Stimulated activated naive CD8-positive, alpha-beta T cell treated with anti-CD3 and anti-CD28 coated beads, Interleukin-15, amount 100 ng/mL, for 72 hours (primary cell): ENCODE measurements around the gene ELF2.
A peak's percentile ranks its signal among the peaks of the same experiment; 100 is the strongest.
"Not testable (repeated sequence)": the region's sequence is repeated elsewhere in the genome, so short reads cannot be mapped to it uniquely, and the experiment has no call there.

ENCODE experiments used
- ATAC-seq: fragments of 150-1000 bp; cut with Tn5 transposase; 2 replicates; pipeline ENCODE4 v1.10.0; 2021; ENCODE audit warnings: mild to moderate bottlenecking, moderate library complexity
- DNase-seq, 2 donors: peaks; one replicate each; pipeline ENCODE4 v3.0.0; 2021 to 2022
- H3K27ac Mint-ChIP-seq, 2 donors: one replicate each; pipeline ENCODE4 v1.8.0; 2022; ENCODE audit warnings: mild to moderate bottlenecking in 2 of 2, mixed read lengths in 2 of 2, moderate library complexity in 2 of 2
- H3K27me3 Mint-ChIP-seq: one replicate; pipeline ENCODE4 v1.8.0; 2022; ENCODE audit warnings: mixed read lengths
- H3K4me1 Mint-ChIP-seq: one replicate; pipeline ENCODE4 v1.8.0; 2022; ENCODE audit warnings: mild to moderate bottlenecking, mixed read lengths
- H3K4me3 Mint-ChIP-seq, 2 donors: one replicate each; pipeline ENCODE4 v1.8.0; 2022; ENCODE audit warnings: mild to moderate bottlenecking in 2 of 2, mixed read lengths in 2 of 2, moderate library complexity in 1 of 2
- H3K9me3 Mint-ChIP-seq, 2 donors: one replicate each; pipeline ENCODE4 v1.8.0; 2022; ENCODE audit warnings: mixed read lengths in 2 of 2

Gene ELF2

DNA sequence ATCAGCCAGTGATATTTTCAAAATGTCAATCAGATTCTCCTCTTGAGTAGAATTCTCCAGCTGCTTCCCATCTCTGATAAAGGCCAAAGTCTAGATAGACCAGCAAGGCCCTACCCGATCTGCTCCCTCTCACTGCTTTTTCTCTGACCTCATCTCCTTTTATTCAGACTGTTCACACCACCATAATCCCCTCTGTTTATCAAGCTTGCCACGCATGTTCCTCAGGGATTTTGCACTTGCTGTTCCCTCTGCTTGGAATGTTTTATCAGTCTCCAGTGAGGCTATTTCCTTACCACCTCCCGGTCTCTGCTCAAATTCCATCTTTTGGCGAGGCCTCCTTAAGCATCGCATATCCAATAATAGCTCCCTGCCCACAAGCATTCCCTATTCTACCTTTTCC is 141.4 kb downstream of the ELF2 start:
- no peaks in the 10 kb centered on the region for H3K9me3 Mint-ChIP-seq
- H3K4me1 Mint-ChIP-seq: peaks cover 10% of the 10 kb centered on the region
- DNase-seq: no peak
- no peak overlapping the region for H3K4me3 Mint-ChIP-seq
- peak overlapping the region in 1 of 2 donors; percentile 28 for H3K27ac Mint-ChIP-seq
- ATAC-seq: no peak
- H3K27me3 Mint-ChIP-seq: no peaks in the 10 kb centered on the region

GRCh38 chr4:139030614-139031235 is 146.3 kb downstream of the ELF2 start:
- Mint-ChIP-seq H3K27ac (no peak overlapping the region), H3K9me3 (no peaks in the 10 kb centered on the region), H3K4me3 (no peak overlapping the region), H3K4me1 (peaks cover 12% of the 10 kb centered on the region), H3K27me3 (no peaks in the 10 kb centered on the region)
- peak; percentile 76 for ATAC-seq
- DNase-seq: peak; percentile 61 to 66

DNA sequence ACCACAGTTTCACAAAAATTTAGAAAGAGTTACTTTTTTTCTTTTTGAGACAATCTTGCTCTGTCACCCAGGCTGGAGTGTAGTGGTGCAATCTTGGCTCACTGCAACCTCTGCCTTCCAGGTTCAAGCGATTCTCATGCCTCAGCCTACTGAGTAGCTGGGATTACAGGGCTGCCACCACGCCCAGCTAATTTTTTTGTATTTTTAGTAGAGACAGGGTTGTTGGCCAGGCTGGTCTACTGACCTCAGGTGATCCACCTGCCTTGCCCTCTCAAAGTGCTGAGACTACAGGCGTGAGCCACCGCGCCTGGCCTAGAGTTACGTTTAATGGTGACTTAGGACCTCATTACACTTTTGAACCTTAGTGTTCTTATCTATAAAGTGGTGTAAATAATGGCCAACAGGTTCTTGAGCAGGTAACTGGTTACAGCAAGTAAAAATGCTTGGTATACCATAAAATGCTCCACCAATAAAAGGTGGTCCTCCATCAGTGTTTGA is 147.1 kb downstream of the ELF2 start:
- not testable (repeated sequence) for ATAC-seq, H3K9me3 Mint-ChIP-seq, H3K4me3 Mint-ChIP-seq, H3K27ac Mint-ChIP-seq, DNase-seq, H3K27me3 Mint-ChIP-seq
- H3K4me1 Mint-ChIP-seq: peaks cover 10% of the 10 kb centered on the region

DNA sequence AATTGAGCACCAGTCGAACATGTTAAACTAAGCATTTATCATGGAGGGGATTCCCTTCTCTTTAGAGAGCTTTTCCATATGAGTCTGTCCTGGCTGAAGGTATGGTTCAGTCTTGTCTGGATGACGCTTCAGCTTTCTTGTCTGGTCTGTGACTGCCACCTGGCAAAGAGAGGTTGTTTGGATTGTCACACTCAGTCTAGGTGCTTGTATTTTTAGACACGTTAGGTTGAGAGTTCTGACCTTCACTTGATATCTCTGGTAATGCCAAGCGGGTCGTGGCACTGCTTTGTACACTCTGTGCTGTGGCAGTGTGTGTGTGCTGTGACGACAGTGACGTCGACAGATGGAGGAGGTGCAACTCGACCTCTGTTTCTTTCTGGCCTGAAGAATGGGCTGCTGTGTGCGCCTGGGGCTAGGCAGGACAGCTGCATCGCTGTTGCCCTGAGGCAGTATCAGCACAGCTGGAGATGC is 148.8 kb downstream of the ELF2 start:
- Mint-ChIP-seq H3K4me1 (peaks cover 6% of the 10 kb centered on the region), H3K9me3 (no peaks in the 10 kb centered on the region), H3K27ac (no peak overlapping the region), H3K27me3 (no peaks in the 10 kb centered on the region), H3K4me3 (no peak overlapping the region)
- DNase-seq: no peak
- ATAC-seq: peak; percentile 23

DNA sequence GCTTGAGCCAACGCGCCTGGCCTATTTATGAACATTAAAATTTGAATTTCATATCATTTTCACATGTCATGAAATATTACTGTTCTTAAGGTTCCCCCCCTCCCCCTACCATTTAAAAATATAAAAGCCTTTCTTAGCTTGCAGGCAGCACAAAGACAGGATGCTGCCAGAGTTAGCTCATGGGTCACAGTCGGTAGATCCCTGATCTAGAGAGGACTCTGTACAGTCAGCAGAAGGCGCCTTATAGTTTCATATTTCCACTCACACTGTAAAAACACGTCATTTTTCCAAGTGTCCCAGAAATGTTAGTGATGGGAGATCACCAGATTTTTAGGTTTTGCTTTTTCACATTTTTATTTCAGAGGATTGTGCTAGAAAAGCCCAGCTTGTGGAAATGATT is 149.2 kb downstream of the ELF2 start:
- DNase-seq (no peak), ATAC-seq (no peak)
- Mint-ChIP-seq H3K4me3 (no peak overlapping the region), H3K27ac (no peak overlapping the region), H3K27me3 (no peaks in the 10 kb centered on the region), H3K9me3 (no peaks in the 10 kb centered on the region), H3K4me1 (peaks cover 6% of the 10 kb centered on the region)

- H3K27ac Mint-ChIP-seq: no peak overlapping the region
- no peaks in the 10 kb centered on the region for H3K27me3 Mint-ChIP-seq
- no peaks in the 10 kb centered on the region for H3K9me3 Mint-ChIP-seq
- H3K4me3 Mint-ChIP-seq: no peak overlapping the region
- ATAC-seq: no peak
- H3K4me1 Mint-ChIP-seq: peaks cover 9% of the 10 kb centered on the region
- no peak for DNase-seq
Measured at GRCh38 chr4:139025841-139026240, 151.2 kb downstream of the ELF2 start.

- H3K27ac Mint-ChIP-seq: no peak overlapping the region
- no peaks in the 10 kb centered on the region for H3K9me3 Mint-ChIP-seq
- no peak for ATAC-seq
- no peak overlapping the region for H3K4me3 Mint-ChIP-seq
- no peaks in the 10 kb centered on the region for H3K27me3 Mint-ChIP-seq
- no peak for DNase-seq
- peaks cover 16% of the 10 kb centered on the region for H3K4me1 Mint-ChIP-seq
Measured at GRCh38 chr4:139024686-139025085, 152.3 kb downstream of the ELF2 start.

GRCh38 chr4:139022835-139023234 is 154.2 kb downstream of the ELF2 start:
- no peak for DNase-seq
- Mint-ChIP-seq H3K27me3 (no peaks in the 10 kb centered on the region), H3K4me1 (peaks cover 32% of the 10 kb centered on the region), H3K9me3 (no peaks in the 10 kb centered on the region), H3K4me3 (no peak overlapping the region), H3K27ac (no peak overlapping the region)
- no peak for ATAC-seq

GRCh38 chr4:139021071-139021470 is 155.9 kb downstream of the ELF2 start:
- Mint-ChIP-seq H3K4me1 (peaks cover 34% of the 10 kb centered on the region), H3K27ac (peak overlapping the region in 1 of 2 donors; percentile 74)
- not testable (repeated sequence) for H3K4me3 Mint-ChIP-seq, ATAC-seq, H3K27me3 Mint-ChIP-seq, H3K9me3 Mint-ChIP-seq, DNase-seq

DNA sequence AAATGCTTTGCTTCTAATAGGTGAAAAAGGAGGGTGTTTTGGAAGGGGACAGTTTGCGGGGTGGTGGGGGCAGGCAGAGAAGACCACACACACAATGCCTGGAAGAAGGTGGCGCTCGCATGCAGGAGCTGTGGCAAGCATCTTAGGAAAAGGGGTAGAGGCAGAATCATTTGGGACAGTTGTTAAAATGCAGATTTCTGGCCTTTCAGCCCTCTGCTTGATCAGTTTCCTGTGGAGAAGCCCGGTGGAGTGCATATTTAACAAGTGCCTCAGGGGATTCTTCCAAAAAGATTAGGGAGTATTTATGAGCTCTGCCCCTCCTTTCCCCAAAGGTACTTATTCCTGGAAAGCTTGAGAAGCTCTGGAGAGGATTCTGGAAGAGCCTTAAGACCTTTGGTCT is 156.6 kb downstream of the ELF2 start:
- H3K27me3 Mint-ChIP-seq: no peaks in the 10 kb centered on the region
- ATAC-seq: no peak
- no peak overlapping the region for H3K27ac Mint-ChIP-seq
- DNase-seq: no peak
- H3K9me3 Mint-ChIP-seq: no peaks in the 10 kb centered on the region
- H3K4me1 Mint-ChIP-seq: peaks cover 35% of the 10 kb centered on the region
- H3K4me3 Mint-ChIP-seq: no peak overlapping the region

DNA sequence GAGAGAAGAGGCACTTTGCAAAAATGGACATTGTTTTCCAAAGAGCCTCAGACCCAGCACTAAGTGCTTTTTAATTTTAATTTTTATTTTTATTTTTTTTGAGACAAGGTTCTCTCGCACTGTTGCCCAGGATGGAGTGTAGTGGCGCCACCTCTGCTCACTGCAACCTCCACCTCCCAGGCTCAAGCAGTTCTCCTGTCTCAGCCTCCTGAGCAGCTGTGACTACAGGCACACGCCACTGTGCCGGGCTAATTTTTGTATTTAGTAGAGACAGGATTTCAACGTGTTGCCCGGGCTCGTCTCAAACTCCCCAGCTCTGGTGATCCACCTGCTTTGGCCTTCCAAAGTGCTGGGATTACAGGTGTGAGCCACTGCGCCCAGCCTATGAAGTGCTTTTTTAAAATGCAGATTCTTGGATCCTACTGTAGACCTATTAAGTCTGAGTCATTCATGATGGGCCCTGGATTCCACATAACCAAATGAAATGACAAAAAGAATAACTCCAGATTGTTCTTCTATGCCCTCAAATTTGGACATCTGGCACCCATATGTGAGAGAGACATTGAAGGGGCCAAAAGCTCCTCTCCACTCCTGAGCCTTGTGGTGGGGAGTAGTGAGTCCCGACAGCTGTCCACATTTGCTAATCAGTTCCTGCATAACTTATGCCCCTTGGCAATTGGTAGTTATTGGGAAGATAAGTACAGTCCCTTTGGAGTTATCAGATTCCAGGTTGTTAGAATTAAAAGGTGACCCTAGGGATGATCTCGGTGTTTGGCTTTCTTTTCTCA is 157.9 kb downstream of the ELF2 start:
- Mint-ChIP-seq H3K4me3 (peak overlapping the region in 1 of 2 donors; percentile 39), H3K4me1 (peaks cover 47% of the 10 kb centered on the region), H3K27me3 (no peaks in the 10 kb centered on the region), H3K27ac (no peak overlapping the region), H3K9me3 (no peaks in the 10 kb centered on the region)
- no peak for DNase-seq
- ATAC-seq: no peak

GRCh38 chr4:139018501-139018900 is 158.5 kb downstream of the ELF2 start:
- Mint-ChIP-seq H3K9me3 (no peaks in the 10 kb centered on the region), H3K4me3 (peak overlapping the region in 1 of 2 donors; percentile 39), H3K27me3 (no peaks in the 10 kb centered on the region), H3K4me1 (peaks cover 53% of the 10 kb centered on the region), H3K27ac (peak overlapping the region in 1 of 2 donors; percentile 85)
- no peak for ATAC-seq
- DNase-seq: no peak

DNA sequence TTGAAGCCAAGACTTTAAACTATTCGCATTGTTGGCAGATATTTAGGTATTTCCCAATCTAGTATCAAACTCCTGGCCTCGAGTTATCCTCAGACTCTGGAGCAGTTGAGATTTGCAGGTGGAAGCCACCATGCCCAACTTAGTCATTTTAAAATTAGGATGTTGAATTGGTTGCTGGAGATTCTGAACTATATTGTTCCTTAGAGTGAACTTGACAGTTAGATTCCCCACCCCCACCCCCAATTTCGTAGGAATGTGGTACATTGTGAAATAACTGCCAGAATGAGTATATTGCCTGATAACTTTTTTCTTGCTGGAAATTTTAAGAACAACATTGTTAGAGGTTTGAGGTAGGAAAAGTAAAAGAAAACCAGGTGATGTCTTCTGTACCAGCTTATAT is 159.2 kb downstream of the ELF2 start:
- H3K9me3 Mint-ChIP-seq: no peaks in the 10 kb centered on the region
- ATAC-seq (no peak), DNase-seq (no peak)
- no peak overlapping the region for H3K27ac Mint-ChIP-seq
- H3K4me1 Mint-ChIP-seq: peaks cover 53% of the 10 kb centered on the region
- H3K27me3 Mint-ChIP-seq: no peaks in the 10 kb centered on the region
- H3K4me3 Mint-ChIP-seq: peak overlapping the region in 1 of 2 donors; percentile 39

DNA sequence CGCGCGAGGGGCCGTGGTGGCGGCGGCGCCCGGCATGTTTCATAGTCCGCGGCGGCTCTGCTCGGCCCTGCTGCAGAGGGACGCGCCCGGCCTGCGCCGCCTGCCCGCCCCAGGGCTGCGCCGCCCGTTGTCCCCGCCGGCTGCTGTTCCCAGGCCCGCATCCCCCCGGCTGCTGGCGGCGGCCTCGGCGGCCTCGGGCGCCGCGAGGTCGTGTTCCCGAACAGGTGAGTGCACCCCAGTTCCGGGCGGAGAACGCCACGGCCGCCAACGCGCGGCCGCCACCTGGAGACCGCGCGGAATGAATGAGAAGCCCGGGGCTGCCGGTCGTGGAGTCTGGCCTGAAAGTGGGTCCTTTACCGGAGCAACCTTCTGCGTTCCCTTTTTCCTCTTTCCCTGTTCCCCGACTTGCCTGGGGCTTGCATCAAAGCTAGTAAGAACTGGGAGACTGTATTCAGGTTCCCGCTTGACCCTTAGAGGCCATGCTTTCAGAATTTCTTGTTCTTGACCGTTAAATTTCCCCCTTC is 161.0 kb downstream of the ELF2 start:
- ATAC-seq (no peak), DNase-seq (no peak)
- Mint-ChIP-seq H3K4me1 (peaks cover 47% of the 10 kb centered on the region), H3K27ac (peak overlapping the region; percentile 86 to 100), H3K27me3 (no peaks in the 10 kb centered on the region), H3K4me3 (peak overlapping the region; percentile 80 to 86), H3K9me3 (no peaks in the 10 kb centered on the region)

DNA sequence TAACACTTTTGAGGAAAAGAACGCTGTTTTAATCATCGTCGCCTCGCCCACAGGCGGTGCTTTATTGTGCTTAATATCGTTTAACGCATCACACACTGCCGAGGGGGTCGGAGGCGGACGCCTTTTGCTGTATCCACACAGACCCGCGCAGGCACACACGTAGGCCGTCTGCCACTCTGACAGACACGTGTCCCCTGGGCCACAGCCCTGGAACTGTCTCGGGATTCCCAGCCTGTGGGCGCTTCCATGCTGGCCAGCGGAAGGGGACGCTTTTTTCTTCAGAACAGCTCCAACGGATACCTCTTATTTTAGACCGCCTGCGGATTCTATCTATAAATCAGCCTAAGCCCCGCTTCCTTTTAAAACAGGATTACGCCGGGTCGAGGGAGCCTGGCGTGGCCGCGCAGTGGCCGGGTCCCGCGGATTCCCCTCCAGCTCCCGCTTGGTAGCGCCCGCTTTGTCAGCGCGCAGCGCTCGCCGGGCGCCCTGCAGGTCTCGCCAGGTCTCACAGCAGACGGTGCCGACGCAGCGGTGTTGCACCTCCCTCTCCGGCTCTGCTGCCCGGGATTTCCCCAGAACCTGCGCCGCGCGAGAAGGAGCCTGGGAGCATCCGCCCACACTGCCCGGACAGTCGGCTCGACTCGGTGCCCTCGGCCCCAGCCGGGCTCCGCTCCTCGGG is 161.6 kb downstream of the ELF2 start, which contains the start of gene NOCT:
Gene NOCT (plus strand): TSS at position 513 of the 679 bp plus-strand sequence. CDS start 201 bp downstream, outside the sequence.
- H3K9me3 Mint-ChIP-seq: no peaks in the 10 kb centered on the region
- DNase-seq (peak; percentile 92 to 97), ATAC-seq (peak; percentile 96)
- peak within 1 kb of the TSS; percentile 80 to 86 for H3K4me3 Mint-ChIP-seq
- peaks cover 44% of the 10 kb centered on the region for H3K4me1 Mint-ChIP-seq
- no peaks in the 10 kb centered on the region for H3K27me3 Mint-ChIP-seq
- peak within 1 kb of the TSS; percentile 99 to 100 for H3K27ac Mint-ChIP-seq
